ENCODE measurements around the gene SORBS1. TPM values are rescaled to one million over a fixed set of nuclear protein-coding genes. Genes with fewer than 3 reads are reported as not detected.

The SORBS1 gene
- 100 to 1,000 TPM; 347 to 511 (median 454) TPM for total RNA-seq
- 225 TPM for polyA plus RNA-seq
- long read RNA-seq, donor 1, partial matches to known transcripts, result 127 of 261 reads
- long read RNA-seq, donor 1, other reads (novel, unspliced or antisense), result 129 of 261 reads
- long read RNA-seq, donor 2, partial matches to known transcripts, result 31 of 51 reads
- long read RNA-seq, donor 2, other reads (novel, unspliced or antisense), result 16 of 51 reads
- long read RNA-seq, donor 3, partial matches to known transcripts, result 224 of 418 reads
- long read RNA-seq, donor 3, other reads (novel, unspliced or antisense), result 192 of 418 reads
- long read RNA-seq, donor 4, partial matches to known transcripts, result 44 of 100 reads
- long read RNA-seq, donor 4, other reads (novel, unspliced or antisense), result 55 of 100 reads

DNA sequence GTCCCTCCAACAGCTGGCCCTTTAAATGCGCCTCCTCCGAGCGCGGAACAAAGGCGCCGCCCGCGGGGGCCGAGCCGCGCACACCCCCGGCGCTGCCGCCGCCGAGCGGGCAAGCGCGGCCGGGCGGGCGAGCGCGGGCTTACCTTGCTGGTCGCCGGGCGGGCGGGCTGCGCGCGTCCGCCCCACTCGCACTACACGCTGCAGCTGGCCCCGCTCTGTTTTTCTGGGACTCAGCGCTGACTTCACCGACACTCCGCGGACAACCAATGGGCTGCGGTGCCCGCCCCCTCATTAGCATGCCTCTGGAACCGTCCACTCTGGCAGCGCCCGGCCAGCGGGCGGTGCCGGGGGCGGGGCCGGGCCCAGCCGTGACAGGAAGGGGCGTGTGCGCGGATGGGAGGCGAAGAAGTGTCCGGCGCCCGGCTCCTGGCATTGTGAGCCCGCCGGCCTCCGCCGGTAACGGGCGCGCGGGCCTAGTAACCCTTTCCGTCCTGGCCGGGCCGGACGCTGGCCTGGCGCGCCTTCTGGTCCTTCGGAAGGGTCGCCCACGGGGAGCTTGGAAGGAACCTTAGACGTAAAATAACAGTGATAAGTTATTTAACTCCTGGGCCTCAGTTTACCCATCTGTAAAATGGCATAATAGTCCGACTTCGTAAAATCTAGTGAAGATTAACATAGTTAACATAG is at the start of gene SORBS1:
SORBS1 (minus strand) TSS at position 195 of the 687 bp plus-strand sequence. CDS start 120,236 bp downstream, outside the sequence.
- H3K9me3 ChIP-seq (ENCODE audit: control insufficient read depth, low read length), result no peaks in the 10 kb centered on the region
- H3K4me1 ChIP-seq (ENCODE audit: control insufficient read depth, insufficient read depth, low read length), result peaks cover 11% of the 10 kb centered on the region
- H3K4me3 ChIP-seq (ENCODE audit: low read length), result peak within 1 kb of the TSS; percentile 89
- DNase-seq (peak; percentile 97 to 99 (median 98)), ATAC-seq (peak; percentile 99)
- H3K27me3 ChIP-seq (ENCODE audit: control insufficient read depth, insufficient read depth), result no peaks in the 10 kb centered on the region
- WGBS, result 1% methylated on average over 77 of the region's 77 CpGs
- peak within 1 kb of the TSS; percentile 84 for H3K27ac ChIP-seq (ENCODE audit: low read length)
- intact Hi-C loops (cut with DNase I), result loop anchor here in 2 of 4 donors (10.0 kb wide), 1 partner anchor 127 kb away; no protein-coding TSS in a partner anchor

DNA sequence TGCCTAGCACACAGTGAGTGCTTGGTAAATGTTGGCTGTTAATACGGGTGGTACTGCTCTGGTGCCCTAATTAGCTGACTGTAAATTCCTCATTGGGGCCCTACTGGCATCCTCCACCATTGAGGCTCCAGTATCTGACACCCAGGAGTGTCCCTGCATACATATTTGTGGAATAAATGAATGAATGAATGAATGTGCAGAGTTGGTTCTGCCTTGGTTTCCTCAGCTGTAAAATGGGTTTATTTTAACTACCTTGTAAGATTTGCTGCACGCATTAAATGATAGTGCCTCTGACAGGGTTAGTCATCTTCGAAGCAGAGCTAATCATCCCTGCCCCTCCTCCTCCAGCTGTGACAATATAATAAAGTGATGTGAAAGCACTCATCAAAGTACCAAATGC is 49.6 kb upstream of the SORBS1 start:
- intact Hi-C loops (cut with DNase I), result no loop called here
- no peak overlapping the region for H3K4me3 ChIP-seq (ENCODE audit: low read length)
- H3K27ac ChIP-seq (ENCODE audit: low read length), result no peak overlapping the region
- H3K27me3 ChIP-seq (ENCODE audit: control insufficient read depth, insufficient read depth), result no peaks in the 10 kb centered on the region
- no peaks in the 10 kb centered on the region for H3K4me1 ChIP-seq (ENCODE audit: control insufficient read depth, insufficient read depth, low read length)
- no peak for DNase-seq
- H3K9me3 ChIP-seq (ENCODE audit: control insufficient read depth, low read length), result no peaks in the 10 kb centered on the region
- ATAC-seq, result no peak
- WGBS, result 93% methylated on average over 3 of the region's 3 CpGs

DNA sequence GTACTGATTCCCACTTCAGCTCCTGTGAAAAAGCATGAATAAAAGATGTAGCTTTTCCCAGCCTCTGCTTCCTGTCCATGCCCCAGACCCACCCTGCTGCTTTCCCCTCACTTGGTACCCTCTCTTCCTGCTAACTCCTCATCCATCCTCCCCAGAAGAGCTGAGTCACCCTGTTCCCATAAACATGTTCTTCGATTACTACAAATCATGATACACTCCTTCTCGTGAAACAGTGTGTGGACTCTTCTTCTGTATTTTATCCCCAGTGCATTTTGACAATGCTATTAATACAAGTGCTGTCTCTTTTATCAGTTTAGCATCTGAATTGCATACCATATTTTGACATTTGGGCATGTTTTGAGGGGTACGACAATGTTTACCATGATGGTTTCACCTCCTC is 45.8 kb upstream of the SORBS1 start:
- WGBS, result 69% methylated on average over 3 of the region's 3 CpGs
- intact Hi-C loops (cut with DNase I), result no loop called here

DNA sequence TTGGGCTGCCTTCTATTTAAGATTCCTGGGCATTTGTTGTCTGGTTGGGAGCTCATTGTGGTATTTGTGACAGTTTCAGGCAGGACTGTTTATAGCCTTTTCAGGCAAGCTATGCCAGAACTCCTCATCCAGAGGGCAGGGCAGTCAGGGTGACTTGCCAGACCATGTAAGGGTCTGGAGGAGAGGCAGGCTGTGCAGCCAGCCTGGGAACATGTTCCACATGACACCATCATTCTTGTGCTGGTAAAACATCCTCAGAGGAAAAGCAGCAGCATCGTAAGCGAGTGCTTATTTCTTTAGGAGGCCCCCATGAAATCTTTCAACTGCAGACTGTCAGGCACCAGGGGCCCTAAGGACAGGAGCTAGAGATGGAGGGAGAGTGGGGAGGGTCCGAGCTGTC is 44.0 kb upstream of the SORBS1 start:
- H3K27ac ChIP-seq (ENCODE audit: low read length), result peak overlapping the region; percentile 80
- H3K4me1 ChIP-seq (ENCODE audit: control insufficient read depth, insufficient read depth, low read length), result peaks cover 9% of the 10 kb centered on the region
- intact Hi-C loops (cut with DNase I), result no loop called here
- DNase-seq, result peak; percentile 34 to 77 (median 60)
- 44% methylated on average over 3 of the region's 3 CpGs for WGBS
- ATAC-seq, result peak; percentile 63 to 77
- no peaks in the 10 kb centered on the region for H3K27me3 ChIP-seq (ENCODE audit: control insufficient read depth, insufficient read depth)
- no peaks in the 10 kb centered on the region for H3K9me3 ChIP-seq (ENCODE audit: control insufficient read depth, low read length)
- H3K4me3 ChIP-seq (ENCODE audit: low read length), result no peak overlapping the region

More for the DNA sequence above, 45.8 kb upstream of the SORBS1 start:
- H3K4me3 ChIP-seq (ENCODE audit: low read length), result no peak overlapping the region
- no peak for DNase-seq
- no peak overlapping the region for H3K27ac ChIP-seq (ENCODE audit: low read length)
- no peaks in the 10 kb centered on the region for H3K9me3 ChIP-seq (ENCODE audit: control insufficient read depth, low read length)
- no peaks in the 10 kb centered on the region for H3K27me3 ChIP-seq (ENCODE audit: control insufficient read depth, insufficient read depth)
- no peak for ATAC-seq
- peaks cover 9% of the 10 kb centered on the region for H3K4me1 ChIP-seq (ENCODE audit: control insufficient read depth, insufficient read depth, low read length)

DNA sequence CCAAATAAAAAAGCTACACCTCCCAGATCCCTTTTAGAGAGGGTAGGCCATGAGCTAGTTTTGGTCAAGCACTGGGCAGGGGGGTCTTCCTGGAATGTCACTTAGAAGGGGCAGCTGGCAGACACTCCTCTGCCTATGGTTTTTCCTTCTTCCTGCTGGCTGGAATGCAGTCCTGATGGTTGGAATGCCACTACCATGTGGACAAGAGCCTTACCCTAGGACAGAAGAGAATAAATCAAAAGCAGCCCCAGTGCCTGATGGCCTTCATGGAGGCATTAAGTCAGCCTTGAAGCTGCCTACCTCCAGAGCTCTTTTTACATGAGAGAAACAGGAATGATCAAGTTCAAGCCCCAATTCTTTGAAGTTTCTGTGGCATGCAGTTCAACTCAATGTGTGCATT is 43.5 kb upstream of the SORBS1 start:
- intact Hi-C loops (cut with DNase I), result loop anchor here in 3 of 4 donors (5.0 kb wide), 2 partner anchors 172 to 227 kb away; no protein-coding TSS in a partner anchor
- Histone ChIP-seq H3K27ac (ENCODE audit: low read length) (peak overlapping the region; percentile 80), H3K4me3 (ENCODE audit: low read length) (no peak overlapping the region), H3K4me1 (ENCODE audit: control insufficient read depth, insufficient read depth, low read length) (peaks cover 9% of the 10 kb centered on the region), H3K27me3 (ENCODE audit: control insufficient read depth, insufficient read depth) (no peaks in the 10 kb centered on the region), H3K9me3 (ENCODE audit: control insufficient read depth, low read length) (no peaks in the 10 kb centered on the region)
- DNase-seq (no peak), ATAC-seq (no peak)

DNA sequence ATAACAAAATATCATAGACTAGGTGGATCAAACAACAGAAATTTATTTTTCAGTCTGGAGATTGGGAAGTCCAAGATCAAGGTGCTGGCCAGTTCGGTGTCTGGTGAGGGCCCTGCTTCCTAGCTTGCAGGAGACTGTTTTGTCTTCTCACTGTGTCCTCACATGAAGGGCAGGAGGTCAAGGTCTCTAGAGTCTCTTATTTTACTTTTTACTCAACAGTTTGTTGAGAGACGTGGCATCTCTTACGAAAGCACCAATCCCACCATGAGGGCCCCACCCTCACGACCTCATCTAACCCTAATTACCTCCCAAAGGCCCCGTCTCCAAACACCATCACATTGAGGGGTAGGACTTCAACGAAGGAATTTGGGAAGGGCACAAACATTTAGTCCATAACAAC is 41.2 kb upstream of the SORBS1 start:
- intact Hi-C loops (cut with DNase I), result loop anchor here in 3 of 4 donors (5.0 kb wide), 2 partner anchors 170 to 225 kb away; no protein-coding TSS in a partner anchor
- no peak for ATAC-seq
- Histone ChIP-seq H3K27me3 (ENCODE audit: control insufficient read depth, insufficient read depth) (no peaks in the 10 kb centered on the region), H3K4me3 (ENCODE audit: low read length) (no peak overlapping the region), H3K4me1 (ENCODE audit: control insufficient read depth, insufficient read depth, low read length) (peaks cover 9% of the 10 kb centered on the region), H3K9me3 (ENCODE audit: control insufficient read depth, low read length) (no peaks in the 10 kb centered on the region), H3K27ac (ENCODE audit: low read length) (no peak overlapping the region)
- 75% methylated on average over 6 of the region's 6 CpGs for WGBS
- DNase-seq, result no peak

DNA sequence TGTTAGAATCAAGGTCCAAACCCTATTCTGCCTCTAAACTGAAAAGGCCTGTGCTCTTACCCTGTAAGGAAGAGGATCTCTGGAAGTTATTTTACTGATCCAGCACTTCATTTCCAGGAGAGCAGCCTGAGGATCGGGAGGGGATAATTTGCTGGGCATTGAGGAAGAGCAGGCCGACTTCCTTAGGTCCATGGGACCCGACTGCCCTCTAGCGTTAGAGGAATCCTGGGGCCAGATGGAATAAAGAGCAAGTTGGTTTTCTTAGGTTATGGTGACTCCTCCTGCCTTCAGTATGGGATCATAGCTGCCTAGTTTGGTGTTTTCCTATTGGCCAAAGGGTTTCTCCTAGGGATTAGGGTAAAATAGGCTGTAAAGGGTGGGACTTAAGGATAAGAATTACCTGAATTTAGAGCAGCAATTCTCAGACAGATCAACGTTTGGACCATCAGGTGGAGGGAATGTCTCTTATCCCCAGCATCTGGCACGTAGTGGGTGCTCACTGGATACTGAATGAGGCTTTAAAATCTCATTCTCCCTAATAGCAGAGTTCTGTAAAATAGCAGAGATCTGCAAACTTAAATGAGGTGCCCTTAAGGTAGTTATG is 40.0 kb upstream of the SORBS1 start:
- intact Hi-C loops (cut with DNase I), result loop anchor here (1.0 to 5.0 kb wide), 7 partner anchors 168 to 227 kb away; no protein-coding TSS in a partner anchor
- peak; percentile 77 to 91 (median 88) for DNase-seq
- H3K4me3 ChIP-seq (ENCODE audit: low read length), result no peak overlapping the region
- no peak overlapping the region for H3K27ac ChIP-seq (ENCODE audit: low read length)
- H3K27me3 ChIP-seq (ENCODE audit: control insufficient read depth, insufficient read depth), result no peaks in the 10 kb centered on the region
- H3K9me3 ChIP-seq (ENCODE audit: control insufficient read depth, low read length), result no peaks in the 10 kb centered on the region
- 24% methylated on average over 6 of the region's 6 CpGs for WGBS
- ATAC-seq, result peak; percentile 89 to 90
- peaks cover 9% of the 10 kb centered on the region for H3K4me1 ChIP-seq (ENCODE audit: control insufficient read depth, insufficient read depth, low read length)

DNA sequence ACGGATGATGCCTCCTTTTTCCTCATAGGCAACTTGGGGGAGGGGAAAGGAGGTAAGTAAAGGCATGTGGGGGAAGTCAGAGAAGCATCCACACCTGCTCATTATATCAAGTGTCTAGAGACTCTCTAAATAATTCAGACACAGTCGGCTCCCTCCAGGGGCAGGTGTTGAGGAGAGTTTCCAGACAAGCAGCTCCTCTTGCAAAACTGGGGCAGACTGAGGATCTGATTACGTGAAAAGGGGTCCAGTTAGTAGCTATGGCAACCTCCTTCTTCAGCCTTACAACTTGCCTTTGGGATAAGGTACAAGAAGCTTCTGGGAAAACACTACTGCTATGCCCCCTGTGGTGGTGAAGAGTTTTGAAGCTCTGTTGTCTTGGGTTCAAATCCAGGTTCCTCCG is 39.0 kb upstream of the SORBS1 start:
- WGBS, result 80% methylated on average over 4 of the region's 4 CpGs
- Histone ChIP-seq H3K4me1 (ENCODE audit: control insufficient read depth, insufficient read depth, low read length) (peaks cover 6% of the 10 kb centered on the region), H3K9me3 (ENCODE audit: control insufficient read depth, low read length) (no peaks in the 10 kb centered on the region), H3K4me3 (ENCODE audit: low read length) (no peak overlapping the region), H3K27ac (ENCODE audit: low read length) (no peak overlapping the region), H3K27me3 (ENCODE audit: control insufficient read depth, insufficient read depth) (no peaks in the 10 kb centered on the region)
- ATAC-seq (no peak), DNase-seq (no peak)
- intact Hi-C loops (cut with DNase I), result loop anchor here (2.0 to 5.0 kb wide), 6 partner anchors 167 to 225 kb away; no protein-coding TSS in a partner anchor

DNA sequence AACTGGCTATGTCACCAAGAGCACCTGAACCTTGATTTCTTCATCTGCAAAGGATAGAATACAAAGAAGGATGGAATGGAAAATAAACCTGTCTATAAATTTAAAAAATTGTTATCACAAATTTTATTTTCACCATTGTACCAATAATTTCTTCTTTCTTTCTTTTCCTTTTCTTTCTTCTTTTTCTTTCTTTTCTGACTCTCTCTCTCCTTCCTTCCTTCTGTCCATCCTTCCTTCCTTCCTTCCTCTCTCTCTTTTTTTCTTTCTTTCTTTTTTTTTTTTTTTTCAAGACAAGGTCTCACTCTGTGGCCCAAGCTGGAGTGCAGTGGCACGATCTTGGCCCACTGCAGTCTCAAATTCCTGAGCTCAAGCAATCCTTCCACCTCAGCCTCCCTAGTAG is 36.6 kb upstream of the SORBS1 start:
- WGBS, result 94% methylated on average over 1 of the region's 1 CpG
- intact Hi-C loops (cut with DNase I), result no loop called here
- H3K4me3 ChIP-seq (ENCODE audit: low read length), result no peak overlapping the region

DNA sequence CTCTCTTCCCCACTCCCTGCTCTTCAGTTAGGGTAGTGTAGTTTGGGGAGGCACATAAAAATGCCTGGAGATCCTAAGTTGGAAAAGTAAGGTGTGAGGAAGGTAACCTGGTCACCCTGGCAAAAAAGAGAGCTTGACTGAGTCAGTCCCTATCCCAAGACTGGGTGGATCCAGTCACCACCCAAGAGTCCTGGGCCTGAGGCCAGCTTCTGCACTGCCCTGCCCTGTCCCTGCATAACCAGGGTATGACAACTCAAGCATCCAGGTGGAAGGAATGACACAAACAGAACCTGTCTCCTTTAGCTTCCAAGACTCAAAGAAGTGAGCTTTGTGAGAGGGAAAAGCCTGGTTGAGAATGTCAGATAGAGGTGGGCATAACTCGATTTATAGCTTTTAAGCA is 26.9 kb upstream of the SORBS1 start:
- ATAC-seq (peak in 1 of 2 donors; percentile 62), DNase-seq (no peak)
- WGBS, result 90% methylated on average over 1 of the region's 1 CpG
- H3K27me3 ChIP-seq (ENCODE audit: control insufficient read depth, insufficient read depth), result no peaks in the 10 kb centered on the region
- intact Hi-C loops (cut with DNase I), result no loop called here
- no peak overlapping the region for H3K27ac ChIP-seq (ENCODE audit: low read length)
- H3K4me1 ChIP-seq (ENCODE audit: control insufficient read depth, insufficient read depth, low read length), result no peaks in the 10 kb centered on the region
- H3K4me3 ChIP-seq (ENCODE audit: low read length), result no peak overlapping the region
- no peaks in the 10 kb centered on the region for H3K9me3 ChIP-seq (ENCODE audit: control insufficient read depth, low read length)

More for the DNA sequence above, 36.6 kb upstream of the SORBS1 start:
- H3K27ac ChIP-seq (ENCODE audit: low read length), result no peak overlapping the region
- ATAC-seq, result no peak
- no peaks in the 10 kb centered on the region for H3K9me3 ChIP-seq (ENCODE audit: control insufficient read depth, low read length)
- no peaks in the 10 kb centered on the region for H3K27me3 ChIP-seq (ENCODE audit: control insufficient read depth, insufficient read depth)
- H3K4me1 ChIP-seq (ENCODE audit: control insufficient read depth, insufficient read depth, low read length), result no peaks in the 10 kb centered on the region
- DNase-seq, result no peak
